K562 treated with DMSO at 1 percent for 4 hours (cell line): Measurements from ENCODE around the gene KATNAL1. TPM values are rescaled to one million over a fixed set of nuclear protein-coding genes. Genes with fewer than 3 reads are reported as not detected.

ENCODE experiments used
- total RNA-seq: library from RNA; unstranded; fragments of 300-600 nt; gene quantifications from 2 replicates; pipeline ENCODE4 v1.2.3, GENCODE V29; 2022; ENCODE audit not compliant: insufficient read depth

Gene KATNAL1
- 1.5 and 2.3 TPM in 2 replicates for total RNA-seq

DNA sequence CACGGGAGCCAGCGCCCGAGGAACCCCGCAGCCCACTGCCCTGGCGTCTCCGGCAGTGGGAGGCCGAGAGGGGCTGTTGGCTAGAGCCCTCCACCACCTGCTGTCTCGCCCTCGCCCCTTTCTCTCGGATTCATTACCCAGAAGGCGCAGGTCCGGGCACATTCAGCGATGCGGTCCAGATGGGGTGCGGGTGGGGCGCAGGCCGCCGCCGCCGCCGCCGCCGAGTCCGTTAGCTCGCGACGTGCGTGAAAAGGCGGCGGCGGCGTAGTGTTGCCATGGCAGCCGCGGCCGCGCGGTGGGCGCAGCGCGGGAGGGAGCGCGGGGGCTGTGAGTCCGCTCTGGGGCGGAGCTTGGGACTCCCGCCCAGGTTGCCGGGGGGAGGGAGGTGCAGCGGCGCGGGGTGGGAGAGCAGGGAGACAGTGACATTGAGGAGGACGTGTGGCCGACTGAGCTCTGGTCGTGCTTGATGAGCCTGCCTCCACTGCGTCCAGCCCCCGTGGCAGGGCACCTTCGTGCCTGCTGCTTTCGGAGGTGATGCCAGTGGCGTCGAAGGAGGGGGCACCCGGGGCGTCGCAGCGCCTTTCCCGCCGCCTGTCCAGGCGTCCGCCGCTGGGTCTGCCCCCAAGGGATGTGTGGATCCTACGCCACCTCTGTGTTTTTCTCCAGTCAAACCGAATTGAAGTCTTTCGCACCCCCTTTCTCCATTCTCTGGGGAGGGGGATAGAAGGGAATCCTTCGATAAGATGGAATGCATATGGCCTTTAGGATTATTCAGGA lies at the start of gene KATNAL1:
TSS of gene KATNAL1 (minus strand) at position 358 of the 777 bp plus-strand sequence. CDS start 23,774 bp downstream, outside the sequence.

Other genes with a start within 250 kb of the KATNAL1 start
- not detected in 2 replicates for gene UBE2L5, start 114.9 kb upstream of the KATNAL1 start, total RNA-seq
- 311 and 328 TPM in 2 replicates for gene HMGB1, start 158.4 kb upstream of the KATNAL1 start, total RNA-seq